ENCODE results near the gene CACNA2D3.

CACNA2D3 gene

DNA sequence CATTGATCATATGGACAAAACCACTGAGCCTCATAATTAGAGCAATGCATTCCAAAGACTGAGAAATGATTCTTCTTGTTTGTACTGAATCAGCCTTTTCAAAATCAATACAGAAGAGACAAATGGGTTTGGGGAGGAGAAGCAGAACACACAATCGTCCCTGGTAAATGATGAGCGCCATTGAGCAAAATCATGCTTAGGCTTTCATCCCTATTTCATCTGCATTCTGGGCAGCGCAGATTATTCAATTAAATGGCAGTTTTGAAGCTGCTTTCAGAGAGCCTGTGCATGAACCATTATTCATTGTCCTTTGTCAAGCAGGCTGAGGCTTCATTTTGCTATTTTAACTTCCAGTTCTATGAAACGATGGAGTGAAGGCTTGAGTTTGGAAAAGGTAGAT, 371.9 kb downstream of the CACNA2D3 start:
- DNase-seq = no peak

DNA sequence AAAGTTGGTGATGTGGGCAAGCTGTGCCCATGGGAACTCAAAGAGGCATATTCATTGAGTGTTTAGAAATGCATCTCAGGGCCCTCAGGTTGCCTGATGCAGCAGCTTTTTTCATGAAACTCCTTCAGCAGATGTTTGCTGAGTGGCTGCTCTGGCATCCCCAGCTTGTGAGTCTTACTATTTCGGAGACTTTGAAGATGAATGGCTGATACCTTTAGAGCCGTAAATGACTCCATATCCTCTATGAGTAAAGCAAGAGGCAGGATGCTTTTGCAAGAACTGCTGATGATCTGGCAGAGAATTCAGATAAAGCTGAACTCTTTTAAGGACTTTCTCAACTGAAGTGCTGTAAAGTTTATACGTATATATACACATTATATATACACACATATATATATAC, 384.3 kb downstream of the CACNA2D3 start:
- DNase-seq = no peak

DNA sequence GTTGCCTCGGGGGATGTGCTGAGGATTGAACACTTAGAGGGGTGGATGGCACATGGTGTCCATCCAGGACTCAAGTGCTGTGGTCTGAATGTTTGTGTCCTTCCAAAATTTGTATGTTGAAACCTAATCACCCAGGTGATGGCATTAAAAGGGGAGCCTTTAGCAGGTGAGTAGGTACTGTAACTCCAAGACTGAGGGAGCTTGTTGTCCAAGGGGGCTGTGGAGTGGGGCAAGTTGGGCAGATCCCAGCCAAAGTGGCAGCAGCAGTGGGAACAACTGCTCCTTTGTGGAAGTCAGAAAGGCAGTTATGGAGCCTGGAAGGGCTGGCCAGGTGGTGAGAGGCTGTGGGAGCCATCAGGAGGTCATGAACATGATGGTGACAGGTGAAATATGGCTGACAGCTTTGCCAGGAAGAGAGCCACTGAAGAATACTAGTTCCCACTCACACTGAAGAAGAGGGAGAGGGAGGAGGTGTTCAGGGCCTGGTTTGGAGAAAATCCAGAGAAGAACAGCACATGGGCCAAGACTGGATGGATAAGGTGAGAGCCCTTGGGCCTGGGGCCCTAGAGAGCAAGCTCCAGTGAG, 385.6 kb downstream of the CACNA2D3 start:
- DNase-seq = no peak

DNA sequence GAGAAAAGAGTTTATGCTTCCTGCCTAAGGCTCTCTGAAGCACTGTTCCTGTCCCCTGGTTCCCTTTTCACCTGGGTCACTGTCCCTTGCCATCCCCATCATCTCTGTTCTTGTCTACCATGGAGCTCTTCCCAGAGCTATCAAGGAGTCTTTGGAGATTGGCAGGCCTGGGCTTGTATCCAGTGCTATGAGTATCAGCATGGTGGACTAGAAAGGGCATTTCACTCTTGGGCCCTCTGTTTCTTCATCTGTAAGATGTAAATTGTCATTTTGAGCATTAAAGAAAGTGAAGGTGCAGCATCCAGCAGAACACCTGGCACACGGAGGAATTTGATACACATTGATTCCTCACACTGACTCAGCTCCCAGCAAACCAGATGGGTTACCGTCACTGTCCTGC, 388.2 kb downstream of the CACNA2D3 start:
- no peak for DNase-seq

DNA sequence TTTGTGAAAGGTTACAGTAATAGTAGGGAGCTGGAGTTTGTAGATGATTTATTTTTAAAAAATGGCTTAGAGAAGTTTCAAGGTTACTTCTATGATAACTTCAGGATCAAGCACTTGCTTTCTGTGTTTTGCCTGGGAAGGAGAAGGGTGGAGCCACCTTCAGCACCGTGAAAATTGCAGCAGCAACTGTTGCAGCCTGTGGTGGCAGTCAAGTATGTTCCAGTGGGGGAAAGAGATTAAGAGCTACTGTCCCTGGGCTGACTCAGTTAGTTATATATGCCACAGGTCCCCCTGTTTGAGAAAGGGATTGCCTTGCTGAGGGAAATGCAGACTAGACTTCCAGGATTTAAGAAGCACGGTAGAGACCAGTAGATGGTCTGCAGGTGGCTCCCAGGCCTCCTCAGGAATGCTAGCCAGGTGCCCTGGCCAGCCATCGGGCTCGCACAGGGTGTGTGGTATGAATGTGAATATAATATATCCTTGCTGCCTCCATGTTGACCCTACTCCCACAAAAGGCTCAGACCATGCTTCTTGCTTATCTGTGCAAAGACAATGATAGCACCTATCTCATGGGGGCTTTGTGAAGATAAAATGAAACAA, 389.5 kb downstream of the CACNA2D3 start:
- no peak for DNase-seq

DNA sequence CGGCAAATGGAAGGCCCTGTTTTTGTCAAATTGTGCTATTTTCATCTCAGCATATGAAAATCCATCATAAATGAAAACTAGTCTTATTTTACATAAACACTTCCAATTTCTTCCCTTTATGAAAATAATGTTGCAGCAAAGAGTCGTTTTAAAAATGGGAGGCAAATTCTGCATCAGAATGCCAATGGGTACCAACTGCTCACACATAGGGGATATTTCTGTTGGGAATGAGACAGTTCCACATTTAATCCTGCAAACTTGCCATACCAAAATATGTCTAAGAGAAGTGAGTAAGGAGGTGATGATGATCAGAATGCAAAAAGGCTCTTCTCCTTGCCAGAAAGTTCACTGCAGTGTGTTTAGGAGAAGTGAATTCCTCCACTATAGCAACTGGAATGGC, 391.7 kb downstream of the CACNA2D3 start:
- DNase-seq = no peak

DNA sequence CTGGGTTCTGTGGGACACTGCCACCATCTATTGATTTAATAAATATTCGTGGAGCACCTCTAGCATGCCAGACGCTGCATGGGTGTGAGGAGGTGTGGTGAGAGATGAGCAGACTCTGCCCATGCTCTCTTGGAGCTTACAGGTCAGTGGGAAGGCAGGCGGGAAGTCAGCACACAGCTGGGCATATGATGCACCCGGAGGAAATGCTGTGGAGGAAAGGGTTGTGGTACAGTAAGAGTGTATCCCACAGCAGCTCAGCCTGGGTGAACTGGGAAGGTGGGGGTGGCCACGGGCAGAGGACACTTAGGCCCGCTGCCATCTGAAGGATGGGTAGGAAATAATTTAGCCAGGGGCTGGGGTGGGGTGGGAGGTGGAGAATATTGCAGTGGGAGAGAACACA, 392.1 kb downstream of the CACNA2D3 start:
- no peak for DNase-seq

DNA sequence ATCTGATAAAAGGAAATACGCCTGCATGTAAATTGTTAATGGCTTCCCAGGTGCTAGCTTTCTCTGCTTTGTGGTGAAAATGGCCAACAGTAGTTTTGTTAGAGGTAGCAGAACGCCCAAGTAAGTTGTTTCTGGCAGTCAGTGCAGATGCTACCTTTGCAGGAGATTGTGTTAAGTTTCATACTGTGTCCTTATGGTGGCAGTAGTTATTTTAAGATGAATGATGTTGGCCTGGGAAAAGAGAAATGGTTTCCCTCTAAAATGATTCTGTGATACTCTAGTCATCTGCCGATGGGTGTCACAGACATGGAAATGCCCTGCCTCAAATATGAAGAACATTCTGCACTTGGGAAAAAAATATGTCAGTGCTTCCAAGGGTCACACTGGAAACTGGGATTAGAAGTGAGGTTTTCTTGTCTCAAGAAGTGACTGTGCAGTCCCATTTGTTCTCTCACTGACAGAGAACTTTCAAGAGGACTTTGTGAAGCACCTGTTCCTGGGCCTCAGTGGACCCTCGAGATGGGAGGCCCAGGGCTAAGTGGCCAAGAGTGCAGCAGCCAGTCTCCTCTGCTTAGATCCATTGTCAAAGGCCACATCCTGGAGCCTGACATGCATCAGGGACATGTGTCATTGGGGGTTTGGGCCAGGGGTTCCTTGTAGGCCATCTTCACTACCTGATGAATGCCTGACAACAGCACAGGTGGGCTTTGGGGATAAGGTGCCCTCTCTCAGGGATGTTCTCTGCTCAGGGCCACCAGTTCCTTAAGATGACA, 393.3 kb downstream of the CACNA2D3 start:
- no peak for DNase-seq

DNA sequence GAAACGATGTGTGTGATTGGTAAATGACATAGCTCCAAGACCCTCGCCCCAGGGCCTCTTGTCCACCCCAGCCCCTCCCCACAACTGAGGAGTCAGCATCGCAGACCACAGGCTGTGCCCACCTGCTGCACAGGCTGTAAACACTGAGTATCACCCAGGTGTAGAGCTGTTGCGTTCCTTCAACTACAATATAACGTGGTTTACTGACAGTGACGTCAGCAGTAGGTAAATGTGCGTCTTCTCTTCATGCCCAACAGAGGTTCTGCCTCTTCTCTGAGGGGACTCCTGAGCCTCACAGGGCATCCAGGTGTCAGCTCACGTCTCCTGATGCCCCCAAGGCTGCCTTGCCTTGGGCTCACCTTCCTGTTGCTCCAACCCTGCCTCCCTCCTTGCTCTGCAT, 395.1 kb downstream of the CACNA2D3 start:
- no peak for DNase-seq

DNA sequence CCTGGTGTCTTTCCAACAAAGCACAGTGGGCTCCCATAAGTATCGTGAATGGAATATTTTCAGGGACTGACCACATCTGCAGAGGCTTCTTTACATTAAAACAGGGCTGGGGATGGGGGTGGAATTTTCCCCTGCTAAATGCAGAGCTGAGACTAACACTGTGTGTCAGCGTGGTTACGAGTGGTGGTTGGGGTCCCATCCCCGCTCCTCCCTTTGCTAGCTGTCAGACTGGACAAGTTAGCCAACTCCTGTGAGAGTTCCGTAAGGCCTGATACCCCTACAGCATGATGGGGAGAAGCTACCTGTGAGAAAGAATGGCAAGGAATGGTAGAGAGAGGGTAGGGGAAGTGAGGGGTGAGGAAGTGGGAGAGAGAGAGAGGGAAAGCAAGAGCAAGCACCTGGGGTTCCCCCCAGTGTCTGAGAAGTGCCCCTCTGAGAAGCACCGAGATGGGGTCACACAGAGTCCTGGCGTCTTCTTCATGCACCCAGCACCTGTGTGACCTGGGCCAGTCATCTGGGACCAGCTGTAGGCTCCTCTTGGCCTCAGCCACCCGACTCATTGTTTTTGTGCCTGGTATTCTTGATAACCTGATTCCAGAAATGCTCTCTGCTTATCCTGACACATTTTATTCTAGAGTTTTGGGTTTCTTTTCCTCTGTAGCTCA, 395.8 kb downstream of the CACNA2D3 start:
- DNase-seq = no peak

DNA sequence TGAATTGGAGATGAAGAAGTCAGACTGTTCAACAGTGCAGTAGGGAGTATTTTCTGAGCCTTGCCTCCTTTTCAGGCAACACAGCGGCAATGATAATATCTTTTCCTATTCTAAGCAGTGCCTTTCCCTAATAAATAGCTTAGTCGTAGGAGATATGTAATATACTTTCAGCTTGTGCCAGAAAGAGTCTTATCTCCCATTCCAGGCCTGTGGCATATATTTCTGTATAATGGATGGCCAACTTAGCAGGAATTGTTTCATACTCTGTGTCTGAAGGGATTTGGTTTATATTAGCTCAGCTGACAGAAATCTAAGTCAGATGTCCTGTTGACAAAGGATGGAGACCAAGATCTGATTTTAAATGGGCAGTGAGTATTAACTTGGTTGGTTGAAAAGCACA, 397.1 kb downstream of the CACNA2D3 start:
- DNase-seq = no peak

DNA sequence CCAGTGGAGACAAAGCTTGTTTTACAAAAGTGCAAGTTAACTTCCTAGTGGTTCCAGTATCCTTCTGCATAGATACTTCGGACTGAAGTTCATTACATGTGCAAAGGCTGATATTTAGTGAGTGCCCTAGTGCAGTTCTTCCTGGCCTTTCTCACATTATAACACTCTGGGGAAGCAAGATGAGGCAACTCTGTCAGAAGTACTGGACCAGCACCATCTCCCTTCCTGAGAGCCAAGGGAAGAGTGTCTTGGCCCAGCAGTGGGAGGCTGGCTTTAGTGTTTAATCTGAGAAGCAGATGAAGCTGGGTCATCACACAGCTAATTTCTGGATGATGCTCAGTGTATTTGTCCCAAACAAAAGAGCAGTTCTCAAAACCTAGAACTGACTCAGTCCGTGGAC, 397.7 kb downstream of the CACNA2D3 start:
- no peak for DNase-seq

DNA sequence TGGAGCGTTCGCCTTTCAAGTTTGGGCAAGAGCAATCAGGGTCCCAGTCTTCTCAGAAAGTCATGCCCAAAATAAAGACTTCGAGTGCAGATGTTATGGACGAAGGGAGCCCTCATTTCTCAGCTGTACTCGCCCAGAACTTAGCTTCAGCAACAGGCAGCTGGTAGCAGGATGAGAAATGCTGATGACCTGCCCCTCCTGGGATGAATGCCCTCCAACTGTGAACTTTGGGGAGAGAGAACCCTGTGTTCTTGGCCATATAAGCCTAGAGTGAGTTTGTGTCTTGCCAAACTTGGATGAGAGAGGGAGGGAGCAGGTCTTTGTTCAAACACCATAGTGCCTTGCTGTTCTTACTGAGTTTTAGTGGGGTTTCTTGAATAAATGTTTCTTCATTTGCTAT, 405.2 kb downstream of the CACNA2D3 start:
- DNase-seq = no peak

DNA sequence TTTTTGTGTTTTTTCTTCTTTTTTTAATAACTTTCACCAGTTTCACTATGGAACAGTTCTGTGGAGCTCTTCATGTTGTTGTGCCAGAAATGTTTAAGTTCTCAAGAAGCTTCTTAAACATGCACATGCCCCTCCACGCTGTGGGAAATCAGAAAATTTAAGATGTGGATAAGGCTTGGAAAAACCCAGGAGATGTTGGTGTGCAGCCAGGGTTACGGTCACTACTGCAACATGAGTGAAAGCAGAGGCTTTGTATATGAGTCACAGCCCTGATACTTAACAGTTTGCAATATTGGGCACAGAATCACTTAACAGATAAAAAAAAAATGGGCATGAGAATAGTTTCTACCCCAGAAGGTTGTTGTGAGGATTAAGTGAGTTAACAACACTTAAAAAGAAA, 405.6 kb downstream of the CACNA2D3 start:
- DNase-seq = no peak

DNA sequence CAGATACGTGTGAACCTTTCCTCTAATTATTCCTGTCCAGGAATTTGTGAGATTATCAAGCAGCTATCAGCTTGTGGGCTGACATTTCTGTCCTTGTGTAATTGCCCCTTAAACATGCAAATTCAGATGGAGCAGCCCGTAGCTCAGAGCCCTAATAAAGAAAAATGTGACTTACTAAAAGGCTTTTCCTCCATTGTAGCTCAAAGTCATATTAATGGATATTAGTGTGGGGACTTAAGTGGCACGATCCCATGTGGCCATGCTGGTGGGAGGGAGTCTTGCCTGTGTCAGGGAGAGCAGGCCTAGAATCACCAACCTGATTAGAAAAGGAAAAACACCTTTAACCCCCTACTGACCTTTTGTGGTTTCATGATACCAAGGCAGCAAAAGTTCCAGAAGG, 406.3 kb downstream of the CACNA2D3 start:
- DNase-seq = no peak

DNA sequence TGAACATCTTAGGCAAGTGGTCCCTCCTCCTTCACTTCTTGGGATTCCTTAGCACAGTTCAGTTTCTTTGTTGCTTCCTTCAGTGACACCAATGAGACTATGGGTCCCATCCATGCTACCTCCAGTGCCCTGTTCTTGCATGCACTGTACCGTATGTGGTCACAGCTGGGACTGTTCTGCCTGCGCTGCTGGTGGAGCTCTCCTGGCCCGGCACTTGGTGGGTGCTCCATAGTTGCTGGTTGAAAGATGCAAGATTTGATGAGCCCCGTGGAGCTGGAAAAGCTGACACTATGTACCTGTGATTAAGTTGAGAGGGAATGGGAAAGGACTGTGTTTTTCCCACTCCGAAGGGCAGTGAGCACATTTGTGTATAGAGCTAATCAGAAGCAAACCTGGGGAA, 407.7 kb downstream of the CACNA2D3 start:
- DNase-seq = no peak

DNA sequence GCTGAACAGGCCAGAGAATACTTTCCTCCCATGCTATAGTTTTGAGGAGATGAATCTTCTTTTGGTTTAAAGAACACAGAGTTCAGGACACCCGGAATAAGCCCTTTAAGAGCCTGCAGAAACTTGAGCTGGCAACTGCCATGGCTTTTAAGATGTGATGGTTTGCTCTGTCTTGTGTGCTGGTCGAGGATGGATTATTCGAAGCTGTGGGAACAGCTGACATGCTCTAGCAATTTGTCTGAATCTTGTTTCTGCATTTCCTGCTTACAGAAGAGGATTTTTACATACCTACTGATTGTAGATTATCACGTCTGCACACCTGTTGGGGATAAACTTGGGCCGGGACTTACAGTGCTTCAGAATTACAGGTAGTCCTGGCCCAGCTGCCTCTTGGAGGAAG, 408.6 kb downstream of the CACNA2D3 start:
- DNase-seq = no peak

DNA sequence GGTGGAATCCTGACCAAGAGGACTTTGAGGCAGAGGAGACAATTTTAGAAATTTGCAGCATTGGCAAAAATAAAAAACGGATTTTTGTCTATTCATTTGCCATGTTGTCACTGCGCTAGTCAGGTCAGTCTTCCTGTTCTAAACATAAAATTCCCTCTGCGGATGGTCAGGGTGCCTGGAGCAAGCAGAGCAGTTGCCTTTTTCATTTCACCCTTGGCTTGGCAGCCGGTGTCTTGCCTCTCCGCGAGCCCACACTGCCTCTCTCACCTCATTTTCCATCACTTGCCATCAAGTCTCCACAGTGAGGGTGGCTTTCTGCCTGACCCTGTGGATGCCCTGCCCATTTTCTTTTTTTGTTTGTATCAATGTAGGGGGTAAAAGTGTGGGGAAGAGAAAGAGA, 409.4 kb downstream of the CACNA2D3 start:
- no peak for DNase-seq

DNA sequence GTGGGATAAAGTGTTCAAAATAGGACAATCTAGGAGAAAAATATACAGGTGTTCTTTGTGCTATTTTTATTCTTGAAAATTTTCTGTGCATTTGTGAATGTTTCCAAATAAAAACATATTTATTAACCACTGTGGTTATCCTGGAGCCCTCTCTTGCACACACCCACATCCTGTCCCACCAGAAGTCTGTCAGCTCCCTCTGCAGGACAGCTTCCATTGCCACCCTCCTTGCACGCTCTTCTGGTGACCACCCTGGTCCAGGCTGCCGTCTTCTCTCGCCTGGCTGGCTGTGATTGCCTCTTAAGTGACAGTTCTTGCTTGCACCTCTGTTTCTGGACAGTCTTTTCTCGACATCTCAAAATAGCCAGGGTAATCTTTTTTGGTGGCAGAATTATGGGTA, 411.5 kb downstream of the CACNA2D3 start:
- no peak for DNase-seq

DNA sequence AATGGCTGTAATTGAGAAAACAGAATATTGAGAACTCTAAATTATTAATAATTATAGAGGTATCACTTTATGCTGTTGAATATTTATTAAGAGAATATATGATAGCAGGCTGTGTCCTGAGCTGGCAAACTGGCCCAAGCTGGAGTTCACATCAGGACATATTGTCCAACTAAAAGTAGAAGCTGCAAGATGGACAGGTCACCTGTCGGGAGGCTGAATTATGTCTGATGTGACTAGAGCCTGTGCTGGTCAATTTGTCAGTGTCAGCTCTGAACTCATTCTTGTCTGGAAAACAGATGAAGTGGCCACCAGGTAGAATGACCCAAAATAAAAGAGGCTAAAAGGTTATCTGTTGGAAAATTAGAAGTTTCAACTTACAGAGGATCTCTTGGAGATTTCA, 413.3 kb downstream of the CACNA2D3 start:
- DNase-seq = no peak

DNA sequence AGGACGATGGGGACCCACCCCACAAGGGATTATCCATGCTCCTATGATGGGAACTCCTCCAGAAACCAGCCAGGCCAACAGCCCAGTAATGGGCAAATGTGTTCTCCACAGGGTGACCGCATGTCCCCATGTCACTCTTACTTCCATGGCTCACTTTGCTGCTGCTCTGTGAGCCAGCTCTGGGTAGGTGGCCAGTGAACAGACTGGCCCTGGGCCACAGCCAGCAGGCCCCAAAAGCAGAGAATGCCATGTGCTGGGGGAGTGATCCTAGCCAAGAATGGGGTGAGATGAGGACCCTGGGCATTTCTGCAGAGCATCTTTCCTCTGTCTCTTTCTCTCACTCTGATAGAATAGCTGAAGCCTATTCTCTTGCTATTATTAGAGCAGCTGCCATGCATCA, 414.1 kb downstream of the CACNA2D3 start:
- no peak for DNase-seq

DNA sequence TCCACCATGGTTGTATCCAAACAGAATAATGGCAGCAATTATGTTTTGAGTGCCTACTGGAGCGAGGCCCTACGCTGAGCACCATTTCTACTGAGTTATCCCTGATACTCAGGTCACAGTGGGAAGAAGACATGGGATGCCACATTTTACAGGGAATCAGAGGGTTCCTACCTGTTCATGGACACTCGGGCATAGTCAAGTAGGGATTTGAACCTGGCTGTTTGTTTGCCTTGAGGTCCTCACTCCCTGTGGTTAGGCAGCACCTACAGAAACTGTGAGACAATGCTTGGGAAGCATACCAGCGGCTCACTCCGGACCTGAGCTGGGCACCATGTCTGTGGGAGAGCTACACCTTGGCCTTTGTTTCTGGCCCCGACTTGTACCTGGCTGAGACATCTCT, 415.2 kb downstream of the CACNA2D3 start:
- DNase-seq = no peak

DNA sequence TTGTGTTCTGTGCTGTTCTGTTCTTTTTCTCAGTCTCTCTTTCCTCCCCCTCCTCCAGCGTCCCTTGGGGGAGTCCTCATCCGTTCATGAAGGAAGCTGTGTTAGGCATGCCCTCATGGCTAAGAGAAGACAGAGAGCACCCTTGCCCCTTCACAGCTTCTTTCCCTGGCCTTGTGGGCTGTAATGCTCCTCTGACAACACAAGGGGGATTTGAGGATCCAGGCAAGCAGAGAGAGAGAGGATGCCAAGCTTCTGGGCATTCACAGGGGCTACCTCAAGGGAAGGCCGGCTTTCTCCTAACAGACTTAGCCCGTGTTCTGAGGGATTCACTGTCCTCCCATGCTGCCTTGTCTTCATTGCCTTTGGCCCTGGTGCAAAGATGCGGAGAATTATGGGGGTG, 416.0 kb downstream of the CACNA2D3 start:
- DNase-seq = no peak

DNA sequence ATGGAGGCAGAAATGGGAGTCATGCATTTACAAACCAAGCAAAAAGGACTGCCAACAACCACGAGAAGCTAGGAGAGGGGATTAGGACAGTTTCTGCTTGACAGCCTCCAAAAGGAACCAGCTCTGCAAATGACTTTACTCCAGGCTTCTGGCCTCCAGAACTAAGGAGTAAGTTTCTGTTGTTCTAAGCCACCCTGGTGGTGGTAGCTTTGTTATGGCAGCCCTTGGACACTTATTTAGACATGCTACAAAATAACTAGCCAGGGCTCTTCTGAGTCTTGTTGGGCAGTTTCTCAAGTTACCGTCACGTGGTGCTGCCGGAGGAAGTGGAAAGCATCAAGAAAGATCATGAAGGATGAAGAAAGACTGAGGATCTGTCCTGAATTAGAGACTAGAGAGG, 419.0 kb downstream of the CACNA2D3 start:
- no peak for DNase-seq
